NCI-H2196 (cell line): ENCODE data around the gene PIGV.
A peak's percentile ranks its signal among the peaks of the same experiment; 100 is the strongest.

Experiments
- DNase-seq: peaks from one replicate; lab custom pipeline; 2025; ENCODE audit not compliant: unreplicated experiment; lab: John Stamatoyannopoulos, UW

The PIGV gene

GRCh38 chr1:26787706-26788514 is at the start of gene PIGV:
TSS of gene PIGV (plus strand) at chr1:26787950. CDS start at chr1:26790816, 2,866 bp downstream.
- DNase-seq, result peak; percentile 94

GRCh38 chr1:26739329-26739914 is 48.3 kb upstream of the PIGV start:
- no peak for DNase-seq

- no peak for DNase-seq
Measured at GRCh38 chr1:26740023-26740634, 47.6 kb upstream of the PIGV start.

- no peak for DNase-seq
Measured at GRCh38 chr1:26740952-26741351, 46.8 kb upstream of the PIGV start.

- DNase-seq, result no peak
Measured at GRCh38 chr1:26743426-26744059, 44.2 kb upstream of the PIGV start.

- DNase-seq, result peak; percentile 64
Measured at GRCh38 chr1:26744075-26744959, 43.4 kb upstream of the PIGV start.

GRCh38 chr1:26745191-26745590 is 42.6 kb upstream of the PIGV start:
- DNase-seq, result no peak

- no peak for DNase-seq
Measured at GRCh38 chr1:26747048-26747447, 40.7 kb upstream of the PIGV start.

GRCh38 chr1:26748351-26748750 is 39.4 kb upstream of the PIGV start:
- DNase-seq, result no peak

- DNase-seq, result no peak
Measured at GRCh38 chr1:26749458-26749857, 38.3 kb upstream of the PIGV start.

GRCh38 chr1:26750428-26750827 is 37.3 kb upstream of the PIGV start:
- DNase-seq, result no peak

GRCh38 chr1:26752519-26752918 is 35.2 kb upstream of the PIGV start:
- DNase-seq, result no peak

- no peak for DNase-seq
Measured at GRCh38 chr1:26754086-26754874, 33.5 kb upstream of the PIGV start.

GRCh38 chr1:26758358-26758757 is 29.4 kb upstream of the PIGV start:
- DNase-seq, result no peak

- DNase-seq, result no peak
Measured at GRCh38 chr1:26759531-26759930, 28.2 kb upstream of the PIGV start.

GRCh38 chr1:26761217-26761616 is 26.5 kb upstream of the PIGV start:
- DNase-seq, result no peak

GRCh38 chr1:26767714-26768113 is 20.0 kb upstream of the PIGV start:
- DNase-seq, result no peak

GRCh38 chr1:26768755-26769154 is 19.0 kb upstream of the PIGV start:
- DNase-seq, result peak; percentile 26

- no peak for DNase-seq
Measured at GRCh38 chr1:26771285-26771642, 16.5 kb upstream of the PIGV start.
